ENCODE results near the gene CCDC150.

DNA sequence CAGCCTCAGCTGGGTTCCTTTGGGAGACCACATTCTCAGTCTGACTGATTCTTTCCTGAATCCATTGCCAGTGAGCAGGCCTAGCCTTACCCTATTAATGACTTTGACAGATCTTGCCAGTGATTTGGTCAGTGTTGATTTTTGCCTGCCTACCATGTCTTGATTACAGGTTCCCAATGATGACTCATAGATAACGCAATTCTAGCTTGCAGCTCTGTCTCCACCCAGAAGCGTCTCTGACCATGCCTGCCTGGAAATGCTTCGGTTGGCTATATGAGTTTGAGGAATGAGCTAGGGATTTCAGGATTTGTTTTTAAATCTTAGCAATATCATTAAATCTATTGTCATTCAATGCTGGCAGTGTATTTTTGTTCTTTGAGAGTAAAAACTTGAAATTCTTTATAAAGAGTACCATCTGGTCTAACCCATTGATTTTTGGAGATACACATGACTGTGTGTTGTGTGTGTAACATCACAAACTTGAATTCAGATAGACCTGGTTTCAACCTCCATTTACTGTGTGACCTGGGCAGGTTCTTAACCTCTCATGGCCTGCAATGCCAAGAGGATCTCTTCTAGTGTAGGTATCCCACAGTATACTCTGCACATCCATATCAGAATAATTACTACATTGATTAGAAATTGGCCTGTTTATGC, 57.0 kb downstream of the CCDC150 start:
- no peak for TF ChIP-seq HNF4A (conservative IDR thresholded peaks at IDR 0.05)
- TF ChIP-seq, protein P1, sequence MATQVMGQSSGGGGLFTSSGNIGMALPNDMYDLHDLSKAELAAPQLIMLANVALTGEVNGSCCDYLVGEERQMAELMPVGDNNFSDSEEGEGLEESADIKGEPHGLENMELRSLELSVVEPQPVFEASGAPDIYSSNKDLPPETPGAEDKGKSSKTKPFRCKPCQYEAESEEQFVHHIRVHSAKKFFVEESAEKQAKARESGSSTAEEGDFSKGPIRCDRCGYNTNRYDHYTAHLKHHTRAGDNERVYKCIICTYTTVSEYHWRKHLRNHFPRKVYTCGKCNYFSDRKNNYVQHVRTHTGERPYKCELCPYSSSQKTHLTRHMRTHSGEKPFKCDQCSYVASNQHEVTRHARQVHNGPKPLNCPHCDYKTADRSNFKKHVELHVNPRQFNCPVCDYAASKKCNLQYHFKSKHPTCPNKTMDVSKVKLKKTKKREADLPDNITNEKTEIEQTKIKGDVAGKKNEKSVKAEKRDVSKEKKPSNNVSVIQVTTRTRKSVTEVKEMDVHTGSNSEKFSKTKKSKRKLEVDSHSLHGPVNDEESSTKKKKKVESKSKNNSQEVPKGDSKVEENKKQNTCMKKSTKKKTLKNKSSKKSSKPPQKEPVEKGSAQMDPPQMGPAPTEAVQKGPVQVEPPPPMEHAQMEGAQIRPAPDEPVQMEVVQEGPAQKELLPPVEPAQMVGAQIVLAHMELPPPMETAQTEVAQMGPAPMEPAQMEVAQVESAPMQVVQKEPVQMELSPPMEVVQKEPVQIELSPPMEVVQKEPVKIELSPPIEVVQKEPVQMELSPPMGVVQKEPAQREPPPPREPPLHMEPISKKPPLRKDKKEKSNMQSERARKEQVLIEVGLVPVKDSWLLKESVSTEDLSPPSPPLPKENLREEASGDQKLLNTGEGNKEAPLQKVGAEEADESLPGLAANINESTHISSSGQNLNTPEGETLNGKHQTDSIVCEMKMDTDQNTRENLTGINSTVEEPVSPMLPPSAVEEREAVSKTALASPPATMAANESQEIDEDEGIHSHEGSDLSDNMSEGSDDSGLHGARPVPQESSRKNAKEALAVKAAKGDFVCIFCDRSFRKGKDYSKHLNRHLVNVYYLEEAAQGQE (IDR thresholded peaks at IDR 0.05), result no peak
- no peak for TF ChIP-seq EGR1 (IDR thresholded peaks at IDR 0.05; ENCODE audit: low read depth in 2 of 2)
- TF ChIP-seq, protein P2, sequence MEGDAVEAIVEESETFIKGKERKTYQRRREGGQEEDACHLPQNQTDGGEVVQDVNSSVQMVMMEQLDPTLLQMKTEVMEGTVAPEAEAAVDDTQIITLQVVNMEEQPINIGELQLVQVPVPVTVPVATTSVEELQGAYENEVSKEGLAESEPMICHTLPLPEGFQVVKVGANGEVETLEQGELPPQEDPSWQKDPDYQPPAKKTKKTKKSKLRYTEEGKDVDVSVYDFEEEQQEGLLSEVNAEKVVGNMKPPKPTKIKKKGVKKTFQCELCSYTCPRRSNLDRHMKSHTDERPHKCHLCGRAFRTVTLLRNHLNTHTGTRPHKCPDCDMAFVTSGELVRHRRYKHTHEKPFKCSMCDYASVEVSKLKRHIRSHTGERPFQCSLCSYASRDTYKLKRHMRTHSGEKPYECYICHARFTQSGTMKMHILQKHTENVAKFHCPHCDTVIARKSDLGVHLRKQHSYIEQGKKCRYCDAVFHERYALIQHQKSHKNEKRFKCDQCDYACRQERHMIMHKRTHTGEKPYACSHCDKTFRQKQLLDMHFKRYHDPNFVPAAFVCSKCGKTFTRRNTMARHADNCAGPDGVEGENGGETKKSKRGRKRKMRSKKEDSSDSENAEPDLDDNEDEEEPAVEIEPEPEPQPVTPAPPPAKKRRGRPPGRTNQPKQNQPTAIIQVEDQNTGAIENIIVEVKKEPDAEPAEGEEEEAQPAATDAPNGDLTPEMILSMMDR (IDR thresholded peaks at IDR 0.05; ENCODE audit: low read depth, low read length, missing input control), result no peak
- TF ChIP-seq NR2F2 (IDR thresholded peaks at IDR 0.05), result no peak
- TF ChIP-seq FOXA1 (IDR thresholded peaks at IDR 0.05), result no peak
- no peak for TF ChIP-seq RXRA (IDR thresholded peaks at IDR 0.05)
